ENCODE measurements around the gene ZNF329. TPM values are rescaled to one million over a fixed set of nuclear protein-coding genes. Genes with fewer than 3 reads are reported as not detected.

ZNF329 gene
- 9.6 TPM for total RNA-seq

DNA sequence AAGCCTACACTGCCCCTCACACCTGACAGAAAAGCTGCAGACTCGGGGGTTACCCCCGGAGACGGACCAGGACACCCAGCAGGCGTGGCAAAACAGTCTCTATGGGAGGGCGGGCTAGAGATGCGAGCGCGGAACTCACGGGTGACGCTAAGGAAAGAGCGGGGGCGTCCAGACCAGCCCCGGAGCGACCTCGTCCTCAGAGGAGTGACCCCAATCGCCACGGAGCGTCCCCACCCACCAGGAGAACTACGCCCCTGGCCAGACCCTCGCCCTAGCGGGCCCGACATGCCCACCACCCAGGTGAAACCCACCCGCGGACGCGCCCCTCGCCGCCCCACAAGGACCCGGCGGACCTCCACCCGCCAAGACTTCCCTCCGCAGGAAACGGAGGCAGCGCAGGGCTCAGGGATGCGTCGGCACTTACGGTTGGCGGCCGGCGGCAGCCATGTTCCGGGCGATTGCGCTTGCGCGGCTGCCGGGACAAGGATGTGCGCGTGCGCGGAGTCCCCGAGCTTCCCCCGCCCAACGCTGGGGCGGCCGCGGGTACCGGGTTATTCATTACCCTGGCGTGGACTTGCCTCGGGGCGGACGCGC is at the start of gene ZNF329:
TSS of gene ZNF329 (minus strand) at position 462 of the 594 bp plus-strand sequence. CDS start 21,286 bp downstream, outside the sequence.
- intact Hi-C loops (cut with DNase I) = no loop called here
- no peaks in the 10 kb centered on the region for H3K27me3 ChIP-seq
- peak within 1 kb of the TSS; percentile 65 for H3K27ac ChIP-seq
- H3K4me3 ChIP-seq = peak within 1 kb of the TSS; percentile 80 to 92
- peaks cover 10% of the 10 kb centered on the region for H3K9me3 ChIP-seq
- peaks cover 40% of the 10 kb centered on the region for H3K4me1 ChIP-seq
- DNase-seq (ENCODE audit: extremely low spot score in 2 of 2) = peak in 1 of 2 donors; percentile 96
- TF ChIP-seq POLR2AphosphoS5 (IDR thresholded peaks at IDR 0.05; ENCODE audit: insufficient read depth in 1 of 2, low read depth in 1 of 2) (peak; percentile 68 to 90), CTCF (IDR thresholded peaks at IDR 0.05) (peak in 1 of 3 experiments; percentile 13), POLR2A (IDR thresholded peaks at IDR 0.05) (no peak)
- peaks cover 0 to 8% of the 10 kb centered on the region in 2 donors for H3K36me3 ChIP-seq

DNA sequence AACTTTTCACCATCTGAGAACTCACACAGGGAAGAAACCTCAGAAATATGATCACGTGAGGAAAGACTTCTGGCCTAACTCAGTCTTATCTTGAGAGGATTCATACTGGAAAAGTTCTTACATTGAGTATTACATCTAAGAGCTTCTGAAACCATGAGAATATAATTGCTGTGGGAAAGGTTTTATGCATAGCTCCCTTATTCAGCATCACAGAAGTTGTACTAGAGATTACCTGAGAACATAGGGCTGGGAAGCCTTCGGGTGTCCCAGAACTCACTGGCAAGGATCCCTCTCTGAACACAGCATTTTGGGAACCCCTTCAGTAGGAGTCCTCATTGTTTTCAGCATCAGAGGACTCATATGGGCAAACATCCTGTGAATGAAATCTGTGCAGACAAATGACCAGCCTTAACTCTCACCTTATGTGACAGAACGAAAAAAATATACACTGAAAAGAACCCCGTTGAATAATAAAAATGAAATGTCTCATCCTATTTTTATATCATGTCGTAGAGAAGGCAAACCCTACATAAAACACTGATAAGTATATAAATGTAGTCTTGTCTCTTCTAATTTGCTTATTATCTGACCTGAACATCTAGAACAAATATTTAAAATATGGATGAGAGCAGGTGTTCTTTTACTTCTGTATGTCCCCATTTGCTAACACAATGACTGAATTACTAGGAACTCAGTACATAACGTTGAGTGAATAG is 46.5 kb upstream of the ZNF329 start:
- Histone ChIP-seq H3K9me3 (peaks cover 95% of the 10 kb centered on the region), H3K27me3 (no peaks in the 10 kb centered on the region), H3K4me3 (no peak overlapping the region), H3K4me1 (no peaks in the 10 kb centered on the region), H3K36me3 (peaks cover 4 to 100% of the 10 kb centered on the region in 2 donors), H3K27ac (no peak overlapping the region)
- no peak for DNase-seq (ENCODE audit: extremely low spot score in 2 of 2)
- intact Hi-C loops (cut with DNase I) = no loop called here
- TF ChIP-seq POLR2A (IDR thresholded peaks at IDR 0.05) (no peak), POLR2AphosphoS5 (IDR thresholded peaks at IDR 0.05; ENCODE audit: insufficient read depth in 1 of 2, low read depth in 1 of 2) (no peak), CTCF (IDR thresholded peaks at IDR 0.05) (no peak)

DNA sequence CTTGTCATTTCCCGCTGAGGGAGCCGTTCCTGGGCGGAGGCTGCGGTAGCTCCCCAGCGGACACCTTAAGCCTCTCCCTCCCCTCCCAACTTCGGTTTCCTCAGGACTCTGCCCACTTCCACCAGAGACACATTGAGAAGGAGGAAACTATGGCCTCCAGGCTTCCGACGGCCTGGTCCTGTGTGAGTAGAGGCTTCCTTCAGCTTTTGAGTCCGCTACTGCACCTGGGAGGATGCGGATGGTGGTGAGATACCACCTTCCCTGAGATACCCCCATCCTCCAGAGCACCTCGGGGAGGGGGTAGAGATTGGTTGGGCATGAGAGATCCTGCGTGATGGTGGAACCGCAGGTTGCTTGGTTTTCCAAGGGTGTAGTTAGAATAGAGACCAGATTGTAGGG is 33.2 kb upstream of the ZNF329 start:
- peaks cover 15% of the 10 kb centered on the region for H3K4me1 ChIP-seq
- H3K27me3 ChIP-seq = no peaks in the 10 kb centered on the region
- peaks cover 81% of the 10 kb centered on the region for H3K9me3 ChIP-seq
- DNase-seq (ENCODE audit: extremely low spot score in 2 of 2) = no peak
- TF ChIP-seq CTCF (IDR thresholded peaks at IDR 0.05) (no peak), POLR2A (IDR thresholded peaks at IDR 0.05) (no peak), POLR2AphosphoS5 (IDR thresholded peaks at IDR 0.05; ENCODE audit: insufficient read depth in 1 of 2, low read depth in 1 of 2) (no peak)
- peak overlapping the region; percentile 89 for H3K27ac ChIP-seq
- peaks cover 6 to 73% of the 10 kb centered on the region in 2 donors for H3K36me3 ChIP-seq
- H3K4me3 ChIP-seq = peak overlapping the region; percentile 77 to 97
- intact Hi-C loops (cut with DNase I) = no loop called here

- no peaks in the 10 kb centered on the region for H3K27me3 ChIP-seq
- H3K9me3 ChIP-seq = peaks cover 87% of the 10 kb centered on the region
- intact Hi-C loops (cut with DNase I) = no loop called here
- H3K36me3 ChIP-seq = peaks cover 6 to 71% of the 10 kb centered on the region in 2 donors
- H3K27ac ChIP-seq = peak within 1 kb of the TSS; percentile 89
- peak within 1 kb of the TSS; percentile 77 to 97 for H3K4me3 ChIP-seq
- DNase-seq (ENCODE audit: extremely low spot score in 2 of 2) = peak in 1 of 2 donors; percentile 92
- TF ChIP-seq POLR2AphosphoS5 (IDR thresholded peaks at IDR 0.05; ENCODE audit: insufficient read depth in 1 of 2, low read depth in 1 of 2) (peak in 1 of 2 donors; percentile 87), CTCF (IDR thresholded peaks at IDR 0.05) (no peak), POLR2A (IDR thresholded peaks at IDR 0.05) (peak in 1 of 2 donors; percentile 49)
- peaks cover 15% of the 10 kb centered on the region for H3K4me1 ChIP-seq
These were observed 32.6 kb upstream of the ZNF329 start, which contains the start of gene ZNF274 for GRCh38 chr19:58182989-58183816. Gene ZNF274 (plus strand): TSS chr19:58183061. CDS start chr19:58183966, 905 bp downstream.
